OCI-LY3 (cell line): ENCODE measurements around the gene RPP38.

Source experiments
- H2AFZ ChIP-seq: fragments of 200-600, 300-600 bp; shearing (Covaris generic); 2 replicates; pipeline ENCODE4 v1.6.0; 2014; ENCODE audit warnings: antibody characterized with exemption, low read depth, low read length
- H3K27ac ChIP-seq: fragments of 200-600, 300-600 bp; sonication (generic); 2 replicates; pipeline ENCODE4 v1.5.1; 2014; ENCODE audit warnings: mild to moderate bottlenecking, low read length, moderate library complexity, mixed read lengths
- H3K27me3 ChIP-seq: fragments of 200-600, 300-600 bp; sonication (generic); 2 replicates; pipeline ENCODE4 v1.6.1; 2014; ENCODE audit warnings: low read depth, low read length, mixed read lengths
- H3K36me3 ChIP-seq: fragments of 200-600, 300-600 bp; sonication (generic); replicated peaks from 2 replicates; pipeline ENCODE3; 2014; ENCODE audit warnings: low read depth, low read length, mixed read lengths
- H3K4me1 ChIP-seq: fragments of 300-600, 200-600 bp; sonication (generic); 2 replicates; pipeline ENCODE4 v1.6.1; 2014; ENCODE audit warnings: low read length, mixed read lengths
- H3K4me2 ChIP-seq: fragments of 200-600, 300-600 bp; sonication (generic); 2 replicates; pipeline ENCODE4 v1.6.1; 2014; ENCODE audit warnings: low read length, mixed read lengths
- H3K4me3 ChIP-seq: fragments of 300-600, 200-600 bp; sonication (generic); 2 replicates; pipeline ENCODE4 v1.5.1; 2014; ENCODE audit warnings: antibody characterized with exemption, mild to moderate bottlenecking, low read length, moderate library complexity
- H3K79me2 ChIP-seq: fragments of 300-600, 200-600 bp; shearing (Covaris generic); 2 replicates; pipeline ENCODE4 v1.6.1; 2014; ENCODE audit warnings: mild to moderate bottlenecking, low read length, mixed read lengths
- H3K9ac ChIP-seq: fragments of 300-600, 200-600 bp; shearing (Covaris generic); 2 replicates; pipeline ENCODE4 v1.6.0; 2014; ENCODE audit warnings: mild to moderate bottlenecking, low read length, moderate library complexity
- H3K9me3 ChIP-seq: fragments of 200-600, 300-600 bp; shearing (Covaris generic); 2 replicates; pipeline ENCODE4 v1.6.1; 2014; ENCODE audit warnings: low read length, mixed read lengths; ENCODE audit not compliant: insufficient read depth
- H4K20me1 ChIP-seq: fragments of 200-600, 300-600 bp; sonication (generic); 2 replicates; pipeline ENCODE4 v1.6.1; 2016; ENCODE audit warnings: low read length, mixed read lengths; ENCODE audit not compliant: insufficient read depth
- EZH2phosphoT487 ChIP-seq: fragments of 200-600 bp; shearing (Covaris generic); IDR thresholded peaks from 2 replicates; pipeline ENCODE4 v1.6.1; 2018; ENCODE audit warnings: antibody characterized with exemption, mixed run types, low read depth
- TF ChIP-seq, protein P1 (sequence below): fragments of 200-600, 300-600 bp; sonication (generic); IDR thresholded peaks from 2 replicates; pipeline ENCODE4 v1.5.1; 2014; ENCODE audit warnings: antibody characterized with exemption, low read length, low read depth

RPP38 gene

DNA sequence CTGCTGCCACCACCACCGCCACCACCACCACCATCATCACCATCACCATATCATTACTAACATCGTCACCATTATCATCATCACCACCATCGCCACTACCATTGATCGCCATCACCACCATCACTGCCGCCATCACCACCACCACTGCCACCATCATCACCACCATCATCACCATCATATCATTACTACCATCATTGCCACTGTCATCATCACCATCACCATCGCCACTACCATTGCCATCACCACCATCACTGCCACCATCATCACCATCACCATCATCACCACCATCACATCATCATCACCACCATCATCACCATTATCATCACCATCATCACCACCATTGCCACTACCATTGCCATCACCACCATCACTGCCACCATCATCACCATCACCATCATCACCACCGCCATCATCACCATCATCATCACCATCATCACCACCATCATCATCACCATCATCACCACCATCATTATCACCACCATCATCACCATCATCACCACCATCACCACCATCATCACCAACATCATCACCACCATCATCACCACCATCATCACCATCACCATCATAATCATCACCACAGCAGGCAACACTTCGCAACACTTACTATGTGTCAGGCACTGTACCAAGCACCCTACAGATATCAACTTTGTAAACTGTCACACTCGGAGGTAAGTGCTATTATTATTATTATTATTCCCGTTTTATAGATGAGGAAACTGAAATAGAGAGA lies 52.1 kb downstream of the RPP38 start:
- no peak for TF ChIP-seq EZH2phosphoT487
- TF ChIP-seq, protein P1, sequence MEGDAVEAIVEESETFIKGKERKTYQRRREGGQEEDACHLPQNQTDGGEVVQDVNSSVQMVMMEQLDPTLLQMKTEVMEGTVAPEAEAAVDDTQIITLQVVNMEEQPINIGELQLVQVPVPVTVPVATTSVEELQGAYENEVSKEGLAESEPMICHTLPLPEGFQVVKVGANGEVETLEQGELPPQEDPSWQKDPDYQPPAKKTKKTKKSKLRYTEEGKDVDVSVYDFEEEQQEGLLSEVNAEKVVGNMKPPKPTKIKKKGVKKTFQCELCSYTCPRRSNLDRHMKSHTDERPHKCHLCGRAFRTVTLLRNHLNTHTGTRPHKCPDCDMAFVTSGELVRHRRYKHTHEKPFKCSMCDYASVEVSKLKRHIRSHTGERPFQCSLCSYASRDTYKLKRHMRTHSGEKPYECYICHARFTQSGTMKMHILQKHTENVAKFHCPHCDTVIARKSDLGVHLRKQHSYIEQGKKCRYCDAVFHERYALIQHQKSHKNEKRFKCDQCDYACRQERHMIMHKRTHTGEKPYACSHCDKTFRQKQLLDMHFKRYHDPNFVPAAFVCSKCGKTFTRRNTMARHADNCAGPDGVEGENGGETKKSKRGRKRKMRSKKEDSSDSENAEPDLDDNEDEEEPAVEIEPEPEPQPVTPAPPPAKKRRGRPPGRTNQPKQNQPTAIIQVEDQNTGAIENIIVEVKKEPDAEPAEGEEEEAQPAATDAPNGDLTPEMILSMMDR: no peak
- Histone ChIP-seq H3K27ac (no peak overlapping the region), H4K20me1 (no peaks in the 10 kb centered on the region), H3K4me3 (no peak overlapping the region), H3K9ac (no peak overlapping the region), H3K36me3 (no peaks in the 10 kb centered on the region), H3K4me1 (no peaks in the 10 kb centered on the region), H3K79me2 (no peaks in the 10 kb centered on the region), H3K9me3 (no peaks in the 10 kb centered on the region), H2AFZ (no peak overlapping the region), H3K27me3 (no peaks in the 10 kb centered on the region), H3K4me2 (no peak overlapping the region)

DNA sequence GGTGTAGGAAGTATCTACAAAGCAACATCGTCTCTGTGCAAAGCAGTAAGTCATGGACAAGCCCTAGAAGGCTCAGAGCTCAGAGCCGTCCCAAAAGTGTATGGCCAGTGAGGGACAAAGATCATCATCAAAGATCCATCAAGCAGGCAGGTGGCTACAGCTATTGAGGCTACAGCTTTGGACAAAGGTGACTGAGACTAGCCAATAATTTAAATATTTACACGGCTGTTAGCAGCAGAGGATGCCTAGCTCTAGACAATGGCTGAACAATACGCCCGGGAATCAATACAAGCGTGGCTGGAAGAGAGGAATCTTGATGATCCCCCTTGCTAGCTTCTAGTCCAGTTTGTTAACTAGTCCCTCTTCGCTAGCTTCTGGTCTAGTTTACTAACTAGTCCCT lies 53.4 kb downstream of the RPP38 start:
- no peaks in the 10 kb centered on the region for H3K27me3 ChIP-seq
- H2AFZ ChIP-seq: no peak overlapping the region
- no peak overlapping the region for H3K9ac ChIP-seq
- H3K4me1 ChIP-seq: no peaks in the 10 kb centered on the region
- H3K9me3 ChIP-seq: no peaks in the 10 kb centered on the region
- H3K4me2 ChIP-seq: no peak overlapping the region
- no peak overlapping the region for H3K4me3 ChIP-seq
- H3K79me2 ChIP-seq: no peaks in the 10 kb centered on the region
- no peaks in the 10 kb centered on the region for H4K20me1 ChIP-seq
- H3K27ac ChIP-seq: no peak overlapping the region
- TF ChIP-seq, protein P1: no peak
- no peak for TF ChIP-seq EZH2phosphoT487
- H3K36me3 ChIP-seq: no peaks in the 10 kb centered on the region

DNA sequence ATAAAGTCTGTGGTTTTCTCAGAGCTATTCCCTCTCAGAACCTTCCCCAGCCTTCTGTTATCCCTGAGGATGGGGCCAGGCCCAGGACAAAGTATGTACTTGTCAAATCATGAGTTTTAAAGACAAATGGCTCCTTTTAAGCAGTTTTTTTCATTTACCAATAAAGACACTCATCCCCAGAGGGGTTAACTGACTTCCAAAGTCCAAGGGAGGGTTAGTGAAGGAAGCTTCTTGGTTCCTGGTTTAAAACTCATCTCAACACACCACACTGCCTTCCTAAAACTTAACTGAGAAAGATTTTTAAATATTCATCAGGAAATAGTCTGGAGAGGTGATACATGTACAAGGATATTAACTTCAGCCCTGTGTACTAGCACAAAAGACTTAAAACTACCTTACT lies 55.4 kb downstream of the RPP38 start:
- Histone ChIP-seq H3K36me3 (no peaks in the 10 kb centered on the region), H3K4me3 (no peak overlapping the region), H3K9ac (no peak overlapping the region), H4K20me1 (no peaks in the 10 kb centered on the region), H3K79me2 (no peaks in the 10 kb centered on the region), H3K4me2 (no peak overlapping the region), H2AFZ (no peak overlapping the region), H3K4me1 (no peaks in the 10 kb centered on the region), H3K27ac (no peak overlapping the region), H3K27me3 (no peaks in the 10 kb centered on the region), H3K9me3 (no peaks in the 10 kb centered on the region)
- TF ChIP-seq, protein P1: no peak
- no peak for TF ChIP-seq EZH2phosphoT487
